ENCODE results near the gene SHOC2.

Gene SHOC2

GRCh38 chr10:110881905-110882304 is 37.5 kb upstream of the SHOC2 start:
- Histone ChIP-seq H3K36me3 (ENCODE audit: insufficient read depth, low read length) (peaks cover 10% of the 10 kb centered on the region), H3K27me3 (ENCODE audit: control insufficient read depth in 1 of 2, insufficient read depth in 2 of 2, low read length in 2 of 2) (no peaks in the 10 kb centered on the region), H3K4me1 (ENCODE audit: insufficient read depth, low read length) (peaks cover 29% of the 10 kb centered on the region), H3K9me3 (ENCODE audit: low read length) (no peaks in the 10 kb centered on the region), H3K27ac (ENCODE audit: low read depth, low read length) (no peak overlapping the region), H3K9ac (ENCODE audit: low read length) (no peak overlapping the region), H3K4me3 (ENCODE audit: low read depth in 1 of 2, low read length in 2 of 2) (no peak overlapping the region)

- H3K9me3 ChIP-seq (ENCODE audit: low read length): no peaks in the 10 kb centered on the region
- no peaks in the 10 kb centered on the region for H3K27me3 ChIP-seq (ENCODE audit: control insufficient read depth in 1 of 2, insufficient read depth in 2 of 2, low read length in 2 of 2)
- no peak overlapping the region for H3K4me3 ChIP-seq (ENCODE audit: low read depth in 1 of 2, low read length in 2 of 2)
- peaks cover 17% of the 10 kb centered on the region for H3K36me3 ChIP-seq (ENCODE audit: insufficient read depth, low read length)
- H3K4me1 ChIP-seq (ENCODE audit: insufficient read depth, low read length): peaks cover 29% of the 10 kb centered on the region
- no peak overlapping the region for H3K9ac ChIP-seq (ENCODE audit: low read length)
- peak overlapping the region; percentile 59 for H3K27ac ChIP-seq (ENCODE audit: low read depth, low read length)
Observed at GRCh38 chr10:110883924-110884323, 35.5 kb upstream of the SHOC2 start.

GRCh38 chr10:110885932-110886674 is 33.3 kb upstream of the SHOC2 start:
- Histone ChIP-seq H3K4me3 (ENCODE audit: low read depth in 1 of 2, low read length in 2 of 2) (peak overlapping the region in 1 of 2 donors; percentile 15), H3K36me3 (ENCODE audit: insufficient read depth, low read length) (peaks cover 28% of the 10 kb centered on the region), H3K27me3 (ENCODE audit: control insufficient read depth in 1 of 2, insufficient read depth in 2 of 2, low read length in 2 of 2) (no peaks in the 10 kb centered on the region), H3K4me1 (ENCODE audit: insufficient read depth, low read length) (peaks cover 12% of the 10 kb centered on the region), H3K9me3 (ENCODE audit: low read length) (no peaks in the 10 kb centered on the region), H3K27ac (ENCODE audit: low read depth, low read length) (peak overlapping the region; percentile 61), H3K9ac (ENCODE audit: low read length) (no peak overlapping the region)

- Histone ChIP-seq H3K9me3 (ENCODE audit: low read length) (no peaks in the 10 kb centered on the region), H3K27me3 (ENCODE audit: control insufficient read depth in 1 of 2, insufficient read depth in 2 of 2, low read length in 2 of 2) (no peaks in the 10 kb centered on the region), H3K27ac (ENCODE audit: low read depth, low read length) (no peak overlapping the region), H3K4me1 (ENCODE audit: insufficient read depth, low read length) (peaks cover 12% of the 10 kb centered on the region), H3K9ac (ENCODE audit: low read length) (no peak overlapping the region), H3K4me3 (ENCODE audit: low read depth in 1 of 2, low read length in 2 of 2) (no peak overlapping the region), H3K36me3 (ENCODE audit: insufficient read depth, low read length) (peaks cover 34% of the 10 kb centered on the region)
Observed at GRCh38 chr10:110887560-110887959, 31.8 kb upstream of the SHOC2 start.

- Histone ChIP-seq H3K4me3 (ENCODE audit: low read depth in 1 of 2, low read length in 2 of 2) (no peak overlapping the region), H3K9ac (ENCODE audit: low read length) (no peak overlapping the region), H3K4me1 (ENCODE audit: insufficient read depth, low read length) (peaks cover 18% of the 10 kb centered on the region), H3K27me3 (ENCODE audit: control insufficient read depth in 1 of 2, insufficient read depth in 2 of 2, low read length in 2 of 2) (no peaks in the 10 kb centered on the region), H3K36me3 (ENCODE audit: insufficient read depth, low read length) (peaks cover 39% of the 10 kb centered on the region), H3K9me3 (ENCODE audit: low read length) (no peaks in the 10 kb centered on the region), H3K27ac (ENCODE audit: low read depth, low read length) (peak overlapping the region; percentile 13)
Observed at GRCh38 chr10:110892602-110893288, 26.7 kb upstream of the SHOC2 start.

- no peaks in the 10 kb centered on the region for H3K9me3 ChIP-seq (ENCODE audit: low read length)
- H3K9ac ChIP-seq (ENCODE audit: low read length): no peak overlapping the region
- H3K4me1 ChIP-seq (ENCODE audit: insufficient read depth, low read length): peaks cover 18% of the 10 kb centered on the region
- H3K27me3 ChIP-seq (ENCODE audit: control insufficient read depth in 1 of 2, insufficient read depth in 2 of 2, low read length in 2 of 2): no peaks in the 10 kb centered on the region
- peaks cover 38% of the 10 kb centered on the region for H3K36me3 ChIP-seq (ENCODE audit: insufficient read depth, low read length)
- no peak overlapping the region for H3K27ac ChIP-seq (ENCODE audit: low read depth, low read length)
- no peak overlapping the region for H3K4me3 ChIP-seq (ENCODE audit: low read depth in 1 of 2, low read length in 2 of 2)
Observed at GRCh38 chr10:110893559-110894179, 25.7 kb upstream of the SHOC2 start.

- Histone ChIP-seq H3K36me3 (ENCODE audit: insufficient read depth, low read length) (peaks cover 28% of the 10 kb centered on the region), H3K27me3 (ENCODE audit: control insufficient read depth in 1 of 2, insufficient read depth in 2 of 2, low read length in 2 of 2) (no peaks in the 10 kb centered on the region), H3K27ac (ENCODE audit: low read depth, low read length) (peak overlapping the region; percentile 45), H3K4me1 (ENCODE audit: insufficient read depth, low read length) (peaks cover 20% of the 10 kb centered on the region), H3K4me3 (ENCODE audit: low read depth in 1 of 2, low read length in 2 of 2) (no peak overlapping the region), H3K9ac (ENCODE audit: low read length) (no peak overlapping the region), H3K9me3 (ENCODE audit: low read length) (no peaks in the 10 kb centered on the region)
Observed at GRCh38 chr10:110897184-110897583, 22.2 kb upstream of the SHOC2 start.

- peaks cover 23% of the 10 kb centered on the region for H3K4me1 ChIP-seq (ENCODE audit: insufficient read depth, low read length)
- H3K9me3 ChIP-seq (ENCODE audit: low read length): no peaks in the 10 kb centered on the region
- H3K9ac ChIP-seq (ENCODE audit: low read length): no peak overlapping the region
- no peaks in the 10 kb centered on the region for H3K27me3 ChIP-seq (ENCODE audit: control insufficient read depth in 1 of 2, insufficient read depth in 2 of 2, low read length in 2 of 2)
- H3K4me3 ChIP-seq (ENCODE audit: low read depth in 1 of 2, low read length in 2 of 2): no peak overlapping the region
- no peak overlapping the region for H3K27ac ChIP-seq (ENCODE audit: low read depth, low read length)
- H3K36me3 ChIP-seq (ENCODE audit: insufficient read depth, low read length): peaks cover 31% of the 10 kb centered on the region
Observed at GRCh38 chr10:110898391-110898790, 21.0 kb upstream of the SHOC2 start.

- no peaks in the 10 kb centered on the region for H3K27me3 ChIP-seq (ENCODE audit: control insufficient read depth in 1 of 2, insufficient read depth in 2 of 2, low read length in 2 of 2)
- no peak overlapping the region for H3K4me3 ChIP-seq (ENCODE audit: low read depth in 1 of 2, low read length in 2 of 2)
- no peak overlapping the region for H3K27ac ChIP-seq (ENCODE audit: low read depth, low read length)
- peaks cover 25% of the 10 kb centered on the region for H3K36me3 ChIP-seq (ENCODE audit: insufficient read depth, low read length)
- peaks cover 19% of the 10 kb centered on the region for H3K4me1 ChIP-seq (ENCODE audit: insufficient read depth, low read length)
- no peaks in the 10 kb centered on the region for H3K9me3 ChIP-seq (ENCODE audit: low read length)
- no peak overlapping the region for H3K9ac ChIP-seq (ENCODE audit: low read length)
Observed at GRCh38 chr10:110900983-110901382, 18.4 kb upstream of the SHOC2 start.

GRCh38 chr10:110901954-110902819 is 17.2 kb upstream of the SHOC2 start:
- H3K9ac ChIP-seq (ENCODE audit: low read length): no peak overlapping the region
- H3K9me3 ChIP-seq (ENCODE audit: low read length): no peaks in the 10 kb centered on the region
- H3K36me3 ChIP-seq (ENCODE audit: insufficient read depth, low read length): peaks cover 20% of the 10 kb centered on the region
- peaks cover 10% of the 10 kb centered on the region for H3K4me1 ChIP-seq (ENCODE audit: insufficient read depth, low read length)
- H3K4me3 ChIP-seq (ENCODE audit: low read depth in 1 of 2, low read length in 2 of 2): no peak overlapping the region
- no peak overlapping the region for H3K27ac ChIP-seq (ENCODE audit: low read depth, low read length)
- no peaks in the 10 kb centered on the region for H3K27me3 ChIP-seq (ENCODE audit: control insufficient read depth in 1 of 2, insufficient read depth in 2 of 2, low read length in 2 of 2)

All from muscle layer of colon (tissue), 2 donors.